GM19395 (cell line): ENCODE data around the gene LEFTY1.
"Not testable (repeated sequence)": the region's sequence is repeated elsewhere in the genome, so short reads cannot be mapped to it uniquely, and the experiment has no call there.

ENCODE experiments used
- ATAC-seq: cut with Tn5 transposase; IDR thresholded peaks from one replicate; pipeline ENCODE4 v1.9.1; 2021; ENCODE audit warnings: mild to moderate bottlenecking, moderate library complexity; ENCODE audit not compliant: unreplicated experiment

LEFTY1 gene

DNA sequence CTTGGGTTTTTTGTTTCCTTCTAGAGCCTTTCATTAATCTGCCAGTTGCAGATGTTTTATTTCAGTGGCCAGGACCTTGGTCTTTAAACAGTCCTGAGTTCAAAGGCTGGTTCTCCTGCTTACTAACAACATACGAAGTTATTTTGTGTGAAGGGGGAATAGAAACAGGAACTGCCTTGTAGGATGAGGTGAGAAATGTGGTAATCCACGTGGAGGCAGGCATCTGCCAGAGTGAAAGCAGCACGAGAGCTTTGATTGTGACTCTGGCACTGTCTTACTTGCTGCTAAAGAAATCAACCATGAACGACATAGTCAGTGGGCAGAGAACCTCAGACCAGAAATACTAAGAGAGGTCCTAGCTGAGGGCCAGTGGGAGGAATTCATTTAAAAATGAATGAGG, 37.1 kb downstream of the LEFTY1 start:
- peak; percentile 46 for ATAC-seq

DNA sequence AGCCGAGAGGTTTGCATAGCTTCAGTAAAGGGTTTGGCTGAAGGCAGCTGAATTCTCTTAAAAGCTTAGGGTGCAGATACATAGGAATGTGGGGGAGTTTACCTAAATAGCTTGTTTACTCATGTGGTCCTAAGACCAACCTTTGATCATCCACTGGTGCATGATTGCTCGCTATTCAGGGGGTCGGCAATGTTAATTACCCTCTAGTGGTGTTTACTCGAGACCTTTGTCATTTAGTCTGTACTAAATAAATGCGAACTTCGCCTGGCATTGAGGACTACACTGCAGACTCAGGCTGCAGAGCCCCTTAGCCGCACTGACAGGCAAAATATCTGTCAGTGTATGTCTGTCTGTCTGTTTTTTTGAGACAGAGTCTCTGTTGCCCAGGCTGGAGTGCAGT, 38.6 kb downstream of the LEFTY1 start:
- no peak for ATAC-seq

DNA sequence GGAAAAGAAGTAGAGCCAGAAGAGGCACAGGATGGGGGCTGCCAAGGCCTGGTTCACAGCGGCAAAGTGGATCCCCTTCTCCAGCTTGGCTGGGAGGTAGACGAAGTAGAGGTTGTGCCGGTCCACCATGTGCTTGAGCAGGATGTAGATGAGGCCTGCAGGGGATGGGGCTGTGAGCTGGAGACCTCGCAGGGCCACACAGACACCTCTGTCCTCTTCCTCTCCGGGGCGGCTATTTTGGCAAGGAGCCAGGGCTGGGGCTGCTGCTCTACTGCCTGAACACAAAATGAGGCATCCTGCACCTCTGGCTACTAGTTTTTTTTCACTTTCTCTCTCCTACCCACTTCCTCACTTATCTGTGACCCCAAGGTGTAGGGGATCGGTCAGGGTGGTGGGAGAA, 39.0 kb downstream of the LEFTY1 start:
- no peak for ATAC-seq

DNA sequence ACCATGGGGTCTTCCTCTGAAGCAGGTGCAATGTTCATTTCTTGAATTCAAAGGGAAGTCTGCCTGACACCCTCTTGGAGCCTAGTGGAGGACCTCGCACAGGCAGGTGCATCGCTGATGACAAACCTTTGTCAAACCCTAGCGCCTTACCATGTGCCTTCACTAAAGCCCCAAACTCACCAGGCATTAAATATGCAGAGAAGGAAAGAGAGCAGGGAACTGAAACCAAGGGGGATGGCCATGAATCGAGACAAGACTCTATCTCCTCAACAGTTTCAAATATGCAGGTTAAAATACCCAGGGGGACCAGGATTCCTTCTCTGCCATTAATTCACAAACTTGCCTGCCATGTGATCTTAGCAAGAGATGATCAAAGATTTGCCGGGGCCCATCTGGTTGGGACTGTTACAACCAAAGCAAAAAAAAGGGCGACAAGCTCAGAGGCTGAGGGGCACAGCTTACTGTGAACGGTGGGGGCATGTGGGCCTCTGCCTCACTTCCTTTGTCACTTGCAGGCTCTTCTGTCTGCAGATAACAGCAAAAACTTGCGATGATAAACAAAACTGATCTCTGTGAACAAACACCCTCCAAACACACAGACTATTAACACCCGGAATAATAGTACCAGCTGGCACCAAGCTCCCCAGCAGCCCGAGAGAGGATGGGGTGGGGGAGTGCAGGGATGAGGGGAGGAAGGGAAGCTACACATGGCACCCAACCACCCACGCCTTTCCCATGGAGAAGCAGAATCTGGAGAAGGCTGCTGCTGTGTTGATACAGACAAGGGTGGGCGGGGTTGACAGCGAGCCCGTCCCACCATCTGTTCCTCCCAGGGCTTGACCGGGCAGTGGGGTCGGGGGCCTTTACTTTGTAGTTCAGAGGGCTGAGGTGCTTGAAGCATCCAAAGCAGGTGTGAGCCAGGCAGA, 40.7 kb downstream of the LEFTY1 start:
- peak; percentile 78 for ATAC-seq

DNA sequence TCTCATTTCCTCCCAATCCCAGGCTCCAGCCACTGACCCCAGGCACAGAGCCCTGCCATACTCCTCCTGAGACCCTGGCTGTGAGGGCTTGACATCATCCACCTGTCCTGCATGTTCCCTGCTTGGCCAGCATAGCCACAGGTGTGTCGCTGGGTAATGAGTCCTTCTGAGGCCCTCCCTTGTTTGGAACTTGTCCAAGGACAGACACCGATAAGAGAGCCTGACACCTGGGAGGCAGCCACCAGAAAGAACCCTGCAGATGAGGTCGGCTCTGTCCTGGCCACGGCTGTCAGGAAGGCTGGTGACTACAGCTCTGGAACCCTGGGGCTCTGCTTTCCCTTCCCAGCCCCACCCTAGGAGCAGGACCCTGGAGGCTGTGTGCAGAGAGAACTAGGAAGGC, 41.3 kb downstream of the LEFTY1 start:
- peak; percentile 11 for ATAC-seq

DNA sequence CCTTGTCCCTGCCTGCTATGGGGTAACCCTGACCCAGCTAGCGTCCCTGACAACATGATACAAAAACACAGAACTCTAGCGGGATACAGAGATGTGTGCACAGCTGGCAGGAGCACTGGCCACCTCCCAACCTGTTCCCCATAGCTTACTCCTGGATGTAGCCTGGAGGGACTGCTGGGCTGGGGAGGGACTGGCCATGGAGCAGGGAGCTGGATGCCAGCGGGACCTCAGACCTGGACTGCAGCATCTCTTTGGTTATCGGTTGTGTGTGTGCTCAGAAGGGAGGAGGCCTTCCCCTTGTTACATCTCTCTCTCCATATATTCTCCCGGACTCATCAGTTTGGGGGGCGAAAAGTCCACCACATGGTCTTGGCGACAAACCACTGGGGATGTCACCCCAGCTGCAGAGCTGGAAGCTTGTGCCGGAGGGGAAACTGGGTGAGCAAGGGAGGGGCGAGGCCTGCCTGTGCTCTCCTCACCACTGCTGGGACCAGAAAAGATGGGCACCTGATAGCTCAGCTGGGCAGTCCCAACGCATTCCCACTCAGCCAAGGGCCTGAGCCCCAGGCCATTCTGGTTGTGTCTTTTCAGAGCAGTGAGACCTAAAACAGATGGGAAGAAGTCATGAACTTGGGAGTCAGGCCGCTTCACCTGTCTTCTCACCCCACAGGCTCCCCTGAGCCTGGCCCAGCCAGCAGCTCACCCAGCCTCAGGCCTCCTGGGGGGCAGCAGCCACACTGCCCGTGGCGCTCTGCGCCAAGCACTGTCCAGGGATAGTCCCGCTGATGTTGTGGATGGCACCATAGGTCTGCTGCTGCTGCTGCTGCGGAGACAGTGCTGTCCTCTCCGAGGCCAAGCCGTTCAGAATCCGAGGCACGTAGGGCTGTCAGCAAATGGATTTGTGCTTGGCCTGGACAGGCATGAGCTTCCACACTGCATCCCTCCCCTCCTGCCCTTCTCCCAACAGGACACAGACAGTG, 42.3 kb downstream of the LEFTY1 start:
- no peak for ATAC-seq

DNA sequence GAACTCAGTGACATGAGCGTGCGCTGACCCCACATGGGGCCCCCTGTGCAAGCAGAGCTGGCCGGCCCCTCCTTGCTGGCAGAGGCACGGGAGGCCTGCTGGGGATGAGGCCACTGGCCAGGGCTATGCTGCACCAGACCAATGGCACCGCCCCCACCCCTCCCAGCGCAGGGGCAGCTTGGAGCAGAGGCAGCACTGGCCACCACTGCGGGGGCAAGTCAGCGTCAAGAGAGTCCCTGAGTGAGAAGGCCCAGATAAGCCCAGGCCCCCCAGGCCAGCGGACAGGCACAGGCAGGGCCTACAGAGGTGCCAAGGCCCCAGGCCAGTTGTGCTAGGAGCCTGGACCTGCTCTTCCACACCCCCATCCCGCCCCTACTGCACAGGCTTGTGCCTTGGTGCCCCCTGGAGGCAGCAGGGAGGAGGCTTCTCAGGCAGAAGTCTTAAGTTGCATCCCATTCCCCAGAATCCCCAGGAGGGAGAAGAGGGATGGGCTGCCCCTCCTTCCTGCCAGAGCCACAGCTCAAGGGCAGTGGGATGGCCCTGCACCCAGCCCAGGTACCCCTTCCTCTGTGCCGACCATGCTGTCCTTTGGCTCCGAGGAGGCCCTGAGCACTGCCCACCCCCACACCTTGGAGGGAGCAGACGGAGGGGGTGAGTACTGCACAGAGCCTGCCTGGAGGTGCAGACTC, 43.2 kb downstream of the LEFTY1 start:
- ATAC-seq = no peak

DNA sequence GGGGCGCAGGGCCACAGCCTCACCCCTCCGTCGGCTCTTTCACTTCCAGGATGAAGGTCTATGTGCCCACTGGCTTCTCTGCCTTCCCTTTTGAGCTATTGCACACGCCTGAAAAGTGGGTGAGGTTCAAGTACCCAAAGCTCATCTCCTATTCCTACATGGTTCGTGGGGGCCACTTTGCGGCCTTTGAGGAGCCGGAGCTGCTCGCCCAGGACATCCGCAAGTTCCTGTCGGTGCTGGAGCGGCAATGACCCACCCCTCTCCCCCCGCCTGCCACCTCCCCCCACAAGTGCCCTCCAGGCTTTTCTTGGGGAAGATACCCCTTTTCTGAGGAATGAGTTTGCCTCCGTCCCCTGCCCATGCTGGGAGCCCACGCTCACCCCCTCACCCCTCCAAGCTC, 43.8 kb downstream of the LEFTY1 start:
- no peak for ATAC-seq

DNA sequence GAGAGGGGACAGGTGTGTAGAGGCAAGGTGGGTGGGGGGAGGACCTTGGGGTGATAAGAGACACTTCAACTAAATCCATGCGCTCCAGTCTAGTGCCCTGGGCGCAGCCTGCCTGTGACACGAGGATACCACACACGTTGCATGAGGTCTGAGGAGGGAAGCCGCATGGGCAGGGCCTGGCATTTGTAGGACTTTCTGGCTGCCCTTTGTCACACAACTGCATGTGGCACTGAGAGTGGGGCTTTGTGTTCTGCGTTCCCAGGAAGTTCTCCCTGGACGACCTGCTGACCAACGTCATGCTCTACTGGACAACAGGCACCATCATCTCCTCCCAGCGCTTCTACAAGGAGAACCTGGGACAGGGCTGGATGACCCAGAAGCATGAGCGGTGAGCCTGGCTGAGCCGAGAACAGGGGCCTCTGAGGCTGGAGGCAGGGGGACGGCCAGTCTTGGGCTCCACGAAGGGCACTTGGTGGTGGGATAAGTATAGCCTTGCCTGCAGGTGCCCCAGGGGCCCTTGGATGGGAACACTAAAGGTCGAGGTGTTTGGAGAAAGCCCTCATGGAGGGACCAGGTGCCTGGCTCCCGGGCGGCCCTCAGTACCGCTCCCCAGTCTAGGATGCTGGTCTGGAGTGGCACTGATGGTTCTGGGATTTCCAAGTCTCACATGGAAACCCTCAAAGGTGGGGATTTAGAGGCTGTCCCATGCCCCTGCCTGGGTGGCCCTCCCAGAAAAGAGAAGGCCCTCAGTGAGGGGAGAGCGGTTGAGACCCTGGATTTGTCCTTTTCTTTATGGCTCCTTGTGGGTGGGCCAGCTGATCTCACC, 44.5 kb downstream of the LEFTY1 start:
- no peak for ATAC-seq

DNA sequence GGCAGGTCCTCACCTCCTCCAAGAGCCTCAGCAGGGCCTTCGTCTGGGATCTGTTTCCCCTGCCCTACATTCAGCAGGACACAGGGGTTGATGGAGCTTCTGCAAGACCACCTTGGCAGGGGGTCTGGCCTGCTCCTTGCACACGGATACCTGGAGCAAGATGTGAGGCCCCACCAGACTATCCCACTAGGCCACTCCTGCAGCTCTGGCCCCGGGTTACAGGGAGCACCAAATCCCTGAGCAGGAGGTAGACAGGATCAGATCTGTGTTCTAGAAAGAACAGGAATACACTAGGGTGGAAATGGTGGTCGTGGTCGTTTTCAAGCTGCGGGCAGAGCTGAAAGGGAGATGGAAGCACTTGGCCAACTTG, 45.5 kb downstream of the LEFTY1 start:
- no peak for ATAC-seq

DNA sequence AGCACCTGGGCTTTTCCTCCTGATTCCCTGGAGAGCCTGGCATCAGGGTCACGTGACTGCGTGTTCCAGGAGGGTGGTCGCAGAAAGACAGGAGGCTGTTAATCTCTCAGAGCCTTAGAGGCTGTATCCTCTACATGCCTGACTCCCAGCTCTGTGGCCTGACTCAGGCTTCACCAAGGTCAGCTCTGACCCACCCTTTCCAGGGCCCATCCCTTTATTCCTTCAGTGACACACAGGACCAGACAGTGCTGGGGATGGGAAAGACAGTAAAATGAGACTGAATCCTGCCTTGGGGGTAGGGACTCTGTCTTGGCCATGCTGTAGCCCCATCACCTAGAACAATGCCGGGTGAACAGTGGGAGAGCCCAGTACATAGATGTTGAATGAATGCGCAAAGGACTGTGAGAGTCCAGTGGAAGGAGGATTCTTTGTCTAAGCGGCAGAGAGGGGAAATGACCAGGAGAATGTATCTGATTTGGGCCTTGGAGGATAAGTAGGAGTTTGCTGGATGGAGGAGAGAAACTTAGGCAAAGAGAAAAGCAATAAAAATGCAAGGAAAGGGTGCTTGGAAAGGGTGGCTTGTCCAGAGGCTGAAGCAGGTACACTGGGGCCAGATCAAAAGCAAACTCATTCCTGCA, 46.0 kb downstream of the LEFTY1 start:
- ATAC-seq = no peak

DNA sequence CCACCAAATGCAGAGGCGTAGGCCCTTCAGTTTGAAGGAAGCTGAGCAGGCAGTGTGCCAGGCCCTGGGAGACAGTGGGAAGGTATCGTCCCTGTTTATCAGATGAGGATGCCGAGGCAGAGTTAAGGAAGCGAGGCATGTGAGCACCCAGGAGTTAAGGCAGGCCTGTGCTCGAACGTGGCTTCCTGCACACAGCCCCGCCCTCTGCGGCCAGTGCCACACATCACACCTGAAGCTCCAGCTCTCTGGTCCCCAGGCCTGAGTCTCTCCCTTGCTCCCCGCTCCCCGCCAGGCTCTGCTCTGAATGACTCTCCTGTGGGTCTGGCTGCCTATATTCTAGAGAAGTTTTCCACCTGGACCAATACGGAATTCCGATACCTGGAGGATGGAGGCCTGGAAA, 46.9 kb downstream of the LEFTY1 start:
- ATAC-seq = no peak

DNA sequence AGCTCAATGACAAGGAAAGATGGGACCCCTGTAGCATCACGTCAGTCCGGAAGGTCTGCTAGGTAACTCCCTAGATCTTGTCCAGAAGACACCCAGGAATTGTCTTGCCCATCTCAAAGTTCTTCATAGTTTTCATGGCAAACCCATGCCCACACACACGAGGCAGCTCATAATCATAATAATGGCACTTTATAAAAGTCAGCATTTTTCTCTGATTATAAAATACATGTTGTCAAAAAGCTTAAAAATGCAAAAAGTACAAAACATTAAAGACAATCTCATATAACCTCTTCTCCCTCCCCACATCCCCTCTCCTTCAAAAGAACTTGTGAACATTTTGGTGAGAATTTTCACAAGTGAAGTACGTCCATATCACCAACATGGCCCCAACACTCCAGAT, 48.2 kb downstream of the LEFTY1 start:
- no peak for ATAC-seq

DNA sequence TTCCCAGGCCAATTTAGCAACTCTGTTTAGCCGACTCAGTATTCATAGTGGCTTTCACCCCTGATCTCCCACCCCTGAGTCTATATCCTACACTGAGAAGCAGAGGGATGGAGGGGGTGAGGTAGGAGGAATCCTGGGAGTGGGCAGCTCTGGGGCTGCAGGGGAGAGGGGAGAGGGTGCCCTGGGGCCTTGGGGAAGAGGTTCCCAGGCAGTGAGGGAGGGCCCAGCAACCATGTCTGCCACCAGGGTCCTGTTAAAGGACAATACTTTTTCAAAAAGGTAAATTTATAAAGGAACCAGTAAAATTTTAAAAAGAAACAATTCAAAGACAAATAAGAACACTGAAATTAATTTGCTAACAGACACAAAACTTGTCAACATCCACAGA, 48.7 kb downstream of the LEFTY1 start:
- ATAC-seq = no peak

DNA sequence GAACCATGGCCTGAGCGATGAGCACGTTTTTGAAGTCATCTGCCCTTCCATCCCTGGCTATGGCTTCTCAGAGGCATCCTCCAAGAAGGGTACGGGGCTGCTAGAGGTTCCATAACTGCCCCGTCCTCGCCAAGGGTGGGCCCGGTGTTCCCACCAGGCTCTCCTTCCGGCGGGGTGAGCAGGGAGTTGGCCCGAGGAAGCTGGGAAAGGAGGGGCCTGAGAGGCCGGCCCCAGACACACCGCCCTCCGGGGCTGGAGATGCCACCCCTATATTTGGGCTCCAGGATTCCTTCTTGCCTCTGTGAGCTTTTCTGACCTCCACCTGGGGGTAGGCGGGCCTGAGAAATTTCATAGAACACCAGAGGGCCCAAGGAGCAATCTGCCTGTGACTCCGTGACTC, 50.2 kb downstream of the LEFTY1 start:
- no peak for ATAC-seq

DNA sequence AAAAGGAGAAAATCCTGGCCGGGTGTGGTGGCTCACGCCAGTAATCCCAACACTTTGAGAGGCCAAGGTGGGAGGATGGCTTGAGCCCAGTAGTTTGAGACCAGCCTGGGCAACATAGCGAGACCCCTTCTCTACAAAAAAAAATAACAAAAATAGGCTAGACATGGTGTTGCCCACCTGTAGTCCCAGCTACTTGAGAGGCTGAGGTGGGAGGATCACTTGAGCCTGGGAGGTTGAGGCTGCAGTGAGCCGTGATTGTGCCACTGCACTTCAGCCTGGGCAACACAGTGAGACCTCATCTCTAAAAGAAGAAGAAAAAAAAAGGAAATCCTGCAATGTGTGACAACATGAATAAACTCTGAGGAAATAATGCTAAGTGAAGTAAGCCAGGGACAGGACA, 52.6 kb downstream of the LEFTY1 start:
- ATAC-seq = not testable (repeated sequence)
